ENCODE measurements around the gene FANCC. TPM values are rescaled to one million over a fixed set of nuclear protein-coding genes. Genes with fewer than 3 reads are reported as not detected.

FANCC gene
- total and polyA plus RNA-seq, 2 of the 8 experiments (the other 6 are each of a cell fraction or from before 2014, with no cell fraction given), result 7.8 to 15.2 TPM

- DNase-seq (ENCODE audit: low read depth in 1 of 2, low spot score in 2 of 2), result no peak
- Histone ChIP-seq H4K8ac (ENCODE audit: extremely low read depth, insufficient read depth, low read length) (no peak overlapping the region), H3K79me1 (ENCODE audit: low read depth, low read length) (no peaks in the 10 kb centered on the region), H2AFZ (ENCODE audit: low read length) (no peak overlapping the region), H3K23ac (ENCODE audit: insufficient read length) (no peak overlapping the region), H2BK15ac (ENCODE audit: low read length) (no peak overlapping the region), H3K27ac (ENCODE audit: low read depth, low read length) (no peak overlapping the region), H3K56ac (replicated peaks; ENCODE audit: insufficient read length, low read depth, low read length) (no peak overlapping the region), H3K4me1 (replicated peaks in 1 of 4; ENCODE audit: control insufficient read depth in 3 of 4, insufficient read depth in 4 of 4, low read length in 3 of 4) (no peaks in the 10 kb centered on the region; a peak in 1 of 7 replicates), H2BK12ac (ENCODE audit: low read depth, low read length) (no peak overlapping the region), H2BK20ac (ENCODE audit: low read length) (no peak overlapping the region), H4K5ac (ENCODE audit: insufficient read length, low read depth, low read length) (no peak overlapping the region), H3K14ac (ENCODE audit: insufficient read length) (no peak overlapping the region), H3K4ac (replicated peaks; ENCODE audit: insufficient read length, low read depth, low read length) (no peak overlapping the region), H3K9ac (replicated peaks in 1 of 4; ENCODE audit: extremely low read depth in 1 of 4, low read depth in 3 of 4, low read length in 3 of 4) (no peak overlapping the region), H3K18ac (ENCODE audit: extremely low read depth, low read length) (no peak overlapping the region), H3K27me3 (replicated peaks in 1 of 4; ENCODE audit: control insufficient read depth in 3 of 4, extremely low read depth in 1 of 4, insufficient read depth in 3 of 4, low read length in 3 of 4) (no peaks in the 10 kb centered on the region), H2BK120ac (replicated peaks; ENCODE audit: low read depth, low read length) (no peak overlapping the region), H3K23me2 (ENCODE audit: low read depth, low read length) (no peaks in the 10 kb centered on the region), H2AK5ac (ENCODE audit: low read depth, low read length) (no peak overlapping the region), H3K4me2 (ENCODE audit: insufficient read depth in 1 of 2, low read depth in 2 of 2, low read length in 2 of 2) (no peak overlapping the region), H3K79me2 (ENCODE audit: control insufficient read depth in 1 of 2, insufficient read depth in 2 of 2, low read length in 2 of 2) (no peaks in the 10 kb centered on the region), H4K20me1 (replicated peaks in 1 of 2; ENCODE audit: control insufficient read depth in 1 of 2, insufficient read depth in 2 of 2, low read length in 2 of 2) (peaks cover 0 to 2% of the 10 kb centered on the region in 2 experiments), H3K36me3 (ENCODE audit: control insufficient read depth in 2 of 4, insufficient read depth in 4 of 4, low read length in 3 of 4) (no peaks in the 10 kb centered on the region; a peak in 1 of 8 replicates), H2BK5ac (ENCODE audit: low read depth, low read length) (no peak overlapping the region), H4K91ac (replicated peaks; ENCODE audit: insufficient read length, low read length) (no peak overlapping the region), H3K9me3 (ENCODE audit: insufficient read depth in 2 of 2, low read depth in 1 of 2, low read length in 1 of 2) (no peaks in the 10 kb centered on the region), H3K4me3 (ENCODE audit: extremely low read depth in 1 of 4, insufficient read depth in 2 of 4, low read depth in 3 of 4, low read length in 4 of 4) (no peak overlapping the region)
- ChIA-PET POLR2A (ENCODE audit: partially characterized antibody) (no interaction called here), CTCF (ENCODE audit: partially characterized antibody) (interaction anchor here (1.0 to 4.6 kb wide), 5 partner anchors 10 to 32 kb away, joined by 3 to 22 read pairs (median 12); no protein-coding TSS in a partner anchor)
- WGBS, 2 experiments (ENCODE audit: extremely low coverage in 1 of 2, insufficient coverage in 1 of 2, insufficient read length in 1 of 2, insufficient replicate concordance in 2 of 2, low coverage in 1 of 2, low lambda C conversion rate in 2 of 2, missing lambda C conversion rate in 1 of 2), result 92% methylated on average over 7 of the region's 7 CpGs; no CpG with 5 or more reads in 1 of the 2 experiments
- no peak for FAIRE-seq
- no peak for TF ChIP-seq TCF12 (IDR thresholded peaks at IDR 0.05; ENCODE audit: low read depth, low read length)
- TF ChIP-seq SP1 (IDR thresholded peaks at IDR 0.05; ENCODE audit: low read depth, low read length), result no peak
- TF ChIP-seq CHD2 (IDR thresholded peaks at IDR 0.05; ENCODE audit: low read length), result no peak
- no peak for TF ChIP-seq CREB1 (IDR thresholded peaks at IDR 0.05)
- no peak for TF ChIP-seq NANOG (IDR thresholded peaks at IDR 0.05; ENCODE audit: insufficient read depth, low read depth, low read length, poor library complexity, severe bottlenecking)
- TF ChIP-seq CTCF (IDR thresholded peaks at IDR 0.05; ENCODE audit: control extremely low read depth in 1 of 3, insufficient read depth in 1 of 3, low read depth in 1 of 3, low read length in 3 of 3), result no peak
- TF ChIP-seq SIX5 (IDR thresholded peaks at IDR 0.05; ENCODE audit: low read depth, low read length), result no peak
- TF ChIP-seq KDM1A (IDR thresholded peaks at IDR 0.05; ENCODE audit: borderline replicate concordance, low read length), result no peak
- no peak for TF ChIP-seq EP300 (IDR thresholded peaks at IDR 0.05; ENCODE audit: borderline replicate concordance in 1 of 2, low read depth in 2 of 2, low read length in 2 of 2)
- no peak for TF ChIP-seq NRF1 (IDR thresholded peaks at IDR 0.05; ENCODE audit: low read depth, low read length)
- no peak for TF ChIP-seq EZH2 (IDR thresholded peaks at IDR 0.05; ENCODE audit: low read depth, low read length, severe bottlenecking)
Measured at GRCh38 chr9:95147452-95148207, 169.9 kb downstream of the FANCC start.
